Heart right ventricle (tissue), 16 donors: ENCODE data around the gene KCTD20. TPM values are rescaled to one million over a fixed set of nuclear protein-coding genes. Genes with fewer than 3 reads are reported as not detected.

Experiments
- ATAC-seq, 8 donors: fragments of 200-7000 bp; cut with Tn5 transposase; one replicate each; pipeline ENCODE4 v1.9.1; 2020; ENCODE audit warnings: mild to moderate bottlenecking in 8 of 8, moderate library complexity in 8 of 8, moderate number of reproducible peaks in 1 of 8
- DNase-seq, 2 donors: peaks; one replicate each; pipeline ENCODE4 v3.0.0-alpha.2; 2020
- H3K27ac ChIP-seq, 10 donors: fragments of 200-600 bp; sonication (generic) in 2 of 10; one replicate each; pipeline versions ENCODE4 v1.5.0 to v1.8.0; 2020 to 2022; ENCODE audit warnings: mild to moderate bottlenecking in 3 of 10
- H3K27me3 ChIP-seq, 7 donors: fragments of 200-600 bp; one replicate each; pipeline ENCODE4 v1.8.0; 2021 to 2022; ENCODE audit warnings: mild to moderate bottlenecking in 2 of 7
- H3K36me3 ChIP-seq, 9 donors: fragments of 200-600 bp; sonication (generic) in 1 of 9; one replicate each; pipeline versions ENCODE4 v1.5.0 to v1.8.0; 2020 to 2022; ENCODE audit warnings: mild to moderate bottlenecking in 2 of 9
- H3K4me1 ChIP-seq, 9 donors: fragments of 200-600 bp; sonication (generic) in 1 of 9; one replicate each; pipeline versions ENCODE4 v1.5.0 to v1.8.0; 2020 to 2022; ENCODE audit warnings: mild to moderate bottlenecking in 4 of 9
- H3K4me3 ChIP-seq, 10 donors: fragments of 200-600 bp; sonication (generic) in 2 of 10; one replicate each; pipeline versions ENCODE4 v1.5.0 to v1.8.0; 2020 to 2022; ENCODE audit warnings: mild to moderate bottlenecking in 7 of 10, moderate library complexity in 2 of 10
- H3K9me3 ChIP-seq, 11 donors: fragments of 200-600 bp in 10 of 11; sonication (generic) in 2 of 11; one replicate each; pipeline versions ENCODE4 v1.5.0 to v1.8.0; 2013 to 2022; ENCODE audit warnings: mild to moderate bottlenecking in 2 of 11, control low read depth in 1 of 11, moderate library complexity in 1 of 11
- WGBS, 2 donors: extraction: QIAGEN DNeasy Blood & Tissue Kit; methylation state at CpG; one replicate each; pipeline ENCODE4 v1.1.7; 2013; ENCODE audit warnings: inconsistent platforms in 1 of 2; 5-methylcytosine and 5-hydroxymethylcytosine counted together
- intact Hi-C, 10 donors: fragments of 100-400 bp; cut with DNase I; formaldehyde crosslinking; loops; one replicate each; pipeline versions ENCODE4 v1.11.1 to v1.14.2; 2022
- polyA plus RNA-seq, 2 donors: library from polyadenylated mRNA; stranded (reverse); fragments of 200-250 nt; gene quantifications; one replicate each; pipeline ENCODE4 v1.2.3, GENCODE V29; 2013
- total RNA-seq, 10 donors: library from RNA; stranded (reverse); fragmentation: NEBNext Ultra II Directional in 3 of 10; extraction: Animal tissue kit (Norgen Biotek cat#: 25700) in 3 of 10; gene quantifications; one replicate each; pipeline versions ENCODE4 v1.2.1 to v1.2.4, GENCODE V29; 2021 to 2023
- TF ChIP-seq, protein P1 (sequence below), 9 donors: fragments of 200-600 bp; sonication (generic) in 2 of 9; IDR thresholded peaks; one replicate each; pipeline versions ENCODE4 v1.5.0 to v1.8.0; 2021 to 2022; ENCODE audit warnings: antibody characterized with exemption in 9 of 9, mild to moderate bottlenecking in 5 of 9, moderate library complexity in 1 of 9
- donor health status: Arrhythmogenic right ventricular cardiomyopathy.
- donor health status: ischemic (EF 13 %, LVEDD 7.1; RV severe dilation, severe dysfunction).
- donor health status: healthy with polysubstance abuse.
- donor health status: DM: no; HTN: yes; CAD: no.
- donor health status: DM: no; HTN: no; CAD: no.
- donor health status: ischemic (EF 25% LVEDD 6.9; RV normal size, moderate dysfunction).
- donor health status: ischemic (EF 25% LVEDD 5.7; RV mildly dilated, moderate dysfunction).
- donor health status: healthy.
- donor health status: DM: yes; HTN: yes; CAD: no.
- donor health status: Ischemic cardiomyopathy.
- donor health status: ischemic (EF 35%, LVEDD 5.7; RV mildly dilated, moderate dysfunction).
- donor health status: nonischemic (EF 11% LVEDD 7.7; RV severe dilation, severe dysfunction).
- donor health status: DM: yes; HTN: yes; CAD: no.
- donor health status: PGD.
- donor health status: ischemic (EF 29% LVEDD 5.4; RV normal size, mild dysfunction).
- donor health status: nonischemic (EF 23%, LVEDD 6.1; RV moderate dilation, normal function).

The KCTD20 gene
- total and polyA plus RNA-seq, 12 donors, result 8.9 to 36.6 (median 25.1) TPM

GRCh38 chr6:36464233-36464632, 21.4 kb downstream of the KCTD20 start:
- Histone ChIP-seq H3K27me3 (no peaks in the 10 kb centered on the region), H3K4me3 (no peak overlapping the region), H3K4me1 (peaks cover 2 to 36% (median 25%) of the 10 kb centered on the region in 9 donors), H3K27ac (no peak overlapping the region), H3K9me3 (peaks cover 0 to 4% (median 0%) of the 10 kb centered on the region in 11 donors), H3K36me3 (no peaks in the 10 kb centered on the region)
- WGBS, 2 donors, result 84 to 96% methylated on average over 1 of the region's 1 CpG
- DNase-seq, result no peak
- TF ChIP-seq, protein P1, sequence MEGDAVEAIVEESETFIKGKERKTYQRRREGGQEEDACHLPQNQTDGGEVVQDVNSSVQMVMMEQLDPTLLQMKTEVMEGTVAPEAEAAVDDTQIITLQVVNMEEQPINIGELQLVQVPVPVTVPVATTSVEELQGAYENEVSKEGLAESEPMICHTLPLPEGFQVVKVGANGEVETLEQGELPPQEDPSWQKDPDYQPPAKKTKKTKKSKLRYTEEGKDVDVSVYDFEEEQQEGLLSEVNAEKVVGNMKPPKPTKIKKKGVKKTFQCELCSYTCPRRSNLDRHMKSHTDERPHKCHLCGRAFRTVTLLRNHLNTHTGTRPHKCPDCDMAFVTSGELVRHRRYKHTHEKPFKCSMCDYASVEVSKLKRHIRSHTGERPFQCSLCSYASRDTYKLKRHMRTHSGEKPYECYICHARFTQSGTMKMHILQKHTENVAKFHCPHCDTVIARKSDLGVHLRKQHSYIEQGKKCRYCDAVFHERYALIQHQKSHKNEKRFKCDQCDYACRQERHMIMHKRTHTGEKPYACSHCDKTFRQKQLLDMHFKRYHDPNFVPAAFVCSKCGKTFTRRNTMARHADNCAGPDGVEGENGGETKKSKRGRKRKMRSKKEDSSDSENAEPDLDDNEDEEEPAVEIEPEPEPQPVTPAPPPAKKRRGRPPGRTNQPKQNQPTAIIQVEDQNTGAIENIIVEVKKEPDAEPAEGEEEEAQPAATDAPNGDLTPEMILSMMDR (IDR thresholded peaks at IDR 0.05), result no peak
- ATAC-seq, result no peak
- intact Hi-C loops, result loop anchor here in 2 of 10 donors (5.0 to 10.0 kb wide), 2 partner anchors 51 to 1203 kb away; no protein-coding TSS in a partner anchor

- intact Hi-C loops, result loop anchor here in 1 of 10 donors (10.0 kb wide), 1 partner anchor 47 kb away; no protein-coding TSS in a partner anchor
- WGBS, 2 donors, result 99 to 100% methylated on average over 3 of the region's 3 CpGs
- Histone ChIP-seq H3K27me3 (no peaks in the 10 kb centered on the region), H3K4me3 (no peak overlapping the region), H3K27ac (no peak overlapping the region), H3K9me3 (peaks cover 0 to 4% (median 0%) of the 10 kb centered on the region in 11 donors), H3K36me3 (peaks cover 0 to 29% (median 13%) of the 10 kb centered on the region in 9 donors), H3K4me1 (peaks cover 0 to 18% (median 0%) of the 10 kb centered on the region in 9 donors)
- DNase-seq (no peak), ATAC-seq (no peak)
- TF ChIP-seq, protein P1 (IDR thresholded peaks at IDR 0.05), result no peak
These were observed 24.8 kb downstream of the KCTD20 start for GRCh38 chr6:36467625-36468024.

- 77 to 84% methylated on average over 6 of the region's 6 CpGs for WGBS, 2 donors
- Histone ChIP-seq H3K27ac (no peak overlapping the region), H3K4me3 (no peak overlapping the region), H3K36me3 (peaks cover 0 to 45% (median 17%) of the 10 kb centered on the region in 9 donors), H3K9me3 (peaks cover 0 to 4% (median 0%) of the 10 kb centered on the region in 11 donors), H3K4me1 (peaks cover 0 to 10% (median 0%) of the 10 kb centered on the region in 9 donors), H3K27me3 (no peaks in the 10 kb centered on the region)
- ATAC-seq, result no peak
- TF ChIP-seq, protein P1 (IDR thresholded peaks at IDR 0.05), result no peak
- no peak for DNase-seq
- intact Hi-C loops, result loop anchor here in 1 of 10 donors (10.0 kb wide), 1 partner anchor 46 kb away; no protein-coding TSS in a partner anchor
These were observed 26.4 kb downstream of the KCTD20 start for GRCh38 chr6:36469148-36469661.

- intact Hi-C loops, result loop anchor here in 1 of 10 donors (10.0 kb wide), 1 partner anchor 45 kb away; no protein-coding TSS in a partner anchor
- Histone ChIP-seq H3K27ac (no peak overlapping the region), H3K9me3 (peaks cover 0 to 4% (median 0%) of the 10 kb centered on the region in 11 donors), H3K4me1 (peaks cover 0 to 9% (median 0%) of the 10 kb centered on the region in 9 donors), H3K36me3 (peaks cover 0 to 52% (median 18%) of the 10 kb centered on the region in 9 donors), H3K4me3 (no peak overlapping the region), H3K27me3 (no peaks in the 10 kb centered on the region)
- no peak for ATAC-seq
- WGBS, 2 donors, result 93 to 95% methylated on average over 3 of the region's 3 CpGs
- TF ChIP-seq, protein P1 (IDR thresholded peaks at IDR 0.05), result no peak
- no peak for DNase-seq
These were observed 27.1 kb downstream of the KCTD20 start for GRCh38 chr6:36469946-36470345.
